Left forelimb (tissue), 1 donor: ENCODE measurements around the gene WDR20.
"Not testable (repeated sequence)": the region's sequence is repeated elsewhere in the genome, so short reads cannot be mapped to it uniquely, and the experiment has no call there.

Experiments
- DNase-seq: peaks from one replicate; pipeline ENCODE4 v3.0.0-alpha.2; 2018; ENCODE audit warnings: low spot score

Gene WDR20

DNA sequence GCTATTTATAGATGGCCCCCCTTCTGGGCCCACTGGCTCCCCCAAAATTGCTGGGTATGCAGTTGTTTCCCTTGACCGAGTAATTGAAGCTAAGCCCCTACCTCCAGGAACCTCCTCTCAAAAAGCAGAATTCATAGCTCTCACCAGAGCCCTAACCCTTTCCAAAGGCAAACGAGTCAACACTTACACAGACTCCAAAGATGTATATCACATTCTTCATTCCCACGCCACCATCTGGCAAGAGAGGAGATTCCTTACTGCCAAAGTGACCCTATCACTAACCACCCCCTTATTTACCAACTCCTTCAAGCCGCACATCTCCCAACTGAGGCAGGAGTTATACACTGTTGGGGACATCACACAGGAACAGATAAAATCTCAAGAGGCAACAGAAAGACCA lies 98.4 kb downstream of the WDR20 start:
- no peak for DNase-seq

DNA sequence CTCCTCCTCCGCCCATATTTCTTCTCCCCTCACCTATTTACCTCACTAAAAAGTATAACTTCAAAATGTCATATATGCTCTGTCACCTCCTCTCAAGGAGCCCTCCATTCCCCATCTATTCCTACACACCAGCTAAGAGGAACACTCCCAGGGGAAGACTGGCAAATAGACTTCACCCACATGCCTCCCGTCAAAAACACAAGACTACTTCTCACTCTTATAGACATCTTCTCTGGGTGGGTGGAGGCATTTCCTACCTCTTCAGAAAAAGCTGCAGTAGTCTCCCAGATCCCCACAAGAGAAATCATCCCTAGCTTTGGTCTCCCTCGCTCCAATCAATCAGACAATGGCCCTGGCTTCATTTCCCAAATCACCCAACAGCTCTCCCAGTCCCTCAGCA lies 99.1 kb downstream of the WDR20 start:
- DNase-seq: no peak

DNA sequence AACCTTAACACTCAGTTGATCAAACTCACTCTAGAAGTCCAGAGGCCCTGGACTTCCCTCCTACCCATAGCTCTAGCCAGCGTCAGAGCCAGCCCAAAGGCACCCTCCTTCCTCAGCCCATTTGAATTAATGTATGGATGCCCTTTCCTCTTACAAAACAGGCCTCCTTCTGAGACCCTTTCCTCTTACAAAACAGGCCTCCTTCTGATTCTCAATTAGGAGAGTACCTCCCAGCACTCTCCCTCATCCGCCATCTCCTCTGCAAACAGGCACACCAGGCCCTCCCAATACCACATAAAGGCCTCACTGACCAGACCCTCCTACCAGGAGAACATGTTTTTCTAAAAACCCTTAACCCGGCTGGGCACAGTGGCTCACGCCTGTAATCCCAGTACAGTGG lies 99.5 kb downstream of the WDR20 start:
- DNase-seq: no peak

DNA sequence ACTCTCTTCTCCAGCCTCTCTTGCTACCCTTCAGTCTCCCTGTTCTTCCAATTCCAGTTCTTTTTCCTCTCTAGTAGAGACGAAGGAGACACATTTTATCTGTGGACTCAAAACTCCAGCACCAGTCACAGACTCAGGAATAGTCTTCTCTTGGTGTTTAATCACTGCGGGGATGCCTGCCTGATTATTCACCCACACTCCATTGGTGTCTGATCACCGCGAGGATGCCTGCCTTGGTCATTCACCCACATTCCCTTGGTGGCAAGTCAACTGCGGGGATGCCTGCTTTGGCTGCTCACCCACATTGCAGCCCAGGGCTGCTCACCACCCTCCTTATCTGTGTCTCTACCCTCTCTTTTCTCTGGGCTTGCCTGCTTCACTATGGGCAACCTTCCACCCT lies 100.8 kb downstream of the WDR20 start:
- not testable (repeated sequence) for DNase-seq

DNA sequence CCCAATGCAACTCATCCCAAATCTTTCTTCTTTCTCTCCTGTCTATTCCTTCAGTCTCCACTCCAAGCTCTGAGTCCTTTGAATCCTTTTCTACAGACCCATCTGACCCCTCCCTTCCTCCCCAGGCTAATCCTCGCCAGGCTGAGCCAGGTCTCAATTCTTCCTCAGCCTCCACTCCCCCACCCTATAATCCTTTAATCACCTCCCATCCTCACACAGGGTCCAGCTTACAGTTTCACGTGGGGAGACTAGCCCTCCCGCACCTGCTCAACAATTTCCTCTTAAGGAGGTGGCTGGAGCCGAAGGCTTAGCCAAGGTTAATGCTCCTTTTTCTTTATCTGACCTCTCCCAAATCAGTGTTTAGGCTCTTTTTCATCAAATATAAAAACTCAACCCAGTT lies 101.5 kb downstream of the WDR20 start:
- DNase-seq: no peak

DNA sequence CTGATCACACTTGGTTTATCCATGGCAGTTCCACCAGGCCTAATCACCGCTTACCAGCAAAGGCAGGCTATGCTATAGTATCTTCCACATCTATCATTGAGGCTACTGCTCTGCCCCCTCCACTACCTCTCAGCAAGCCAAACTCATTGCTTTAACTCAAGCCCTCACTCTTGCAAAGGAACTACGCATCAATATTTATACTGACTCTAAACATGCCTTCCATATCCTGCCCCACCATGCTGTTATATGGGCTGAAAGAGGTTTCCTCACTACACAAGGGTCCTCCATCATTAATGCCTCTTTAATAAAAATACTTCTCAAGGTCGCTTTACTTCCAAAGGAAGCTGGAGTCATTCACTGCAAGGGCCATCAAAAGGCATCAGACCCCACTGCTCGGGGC lies 104.1 kb downstream of the WDR20 start:
- not testable (repeated sequence) for DNase-seq

DNA sequence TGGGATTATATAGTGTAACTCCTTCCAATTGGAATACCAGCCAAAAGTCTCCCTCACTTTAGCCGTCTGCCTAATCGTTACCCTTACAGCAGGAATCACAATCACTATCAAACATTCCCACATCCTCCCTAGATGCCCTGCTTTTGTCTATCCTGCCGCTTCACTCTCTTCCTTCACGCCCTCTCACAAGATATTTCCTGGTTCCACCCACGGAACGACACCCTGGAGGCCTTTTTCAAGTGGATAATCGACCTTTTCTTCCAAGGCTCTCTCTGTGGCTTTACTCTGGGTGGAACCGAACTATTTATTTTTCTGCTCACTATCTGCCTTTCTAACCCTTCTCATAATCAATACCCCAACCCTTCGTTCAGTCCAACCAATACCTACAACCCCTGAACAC lies 106.4 kb downstream of the WDR20 start:
- no peak for DNase-seq

DNA sequence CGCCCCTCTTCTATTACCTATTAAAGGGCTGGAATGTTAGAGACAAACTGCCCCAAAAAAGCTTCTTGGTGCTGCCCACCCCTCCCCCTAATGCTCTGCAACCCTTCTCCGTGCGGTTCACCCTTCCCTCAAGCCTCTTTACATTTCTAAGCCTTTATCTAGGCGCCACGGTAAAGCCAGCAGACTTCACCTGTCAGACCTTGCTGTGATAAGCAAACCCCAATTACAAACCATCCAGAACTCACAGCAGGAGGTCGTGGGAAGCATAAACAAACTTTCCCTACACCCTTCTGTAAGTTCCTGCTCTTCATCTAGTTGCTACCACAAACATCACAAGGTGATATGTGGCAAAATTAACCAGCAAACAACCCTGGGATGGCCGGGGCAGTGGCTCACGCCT lies 108.4 kb downstream of the WDR20 start:
- DNase-seq: no peak

DNA sequence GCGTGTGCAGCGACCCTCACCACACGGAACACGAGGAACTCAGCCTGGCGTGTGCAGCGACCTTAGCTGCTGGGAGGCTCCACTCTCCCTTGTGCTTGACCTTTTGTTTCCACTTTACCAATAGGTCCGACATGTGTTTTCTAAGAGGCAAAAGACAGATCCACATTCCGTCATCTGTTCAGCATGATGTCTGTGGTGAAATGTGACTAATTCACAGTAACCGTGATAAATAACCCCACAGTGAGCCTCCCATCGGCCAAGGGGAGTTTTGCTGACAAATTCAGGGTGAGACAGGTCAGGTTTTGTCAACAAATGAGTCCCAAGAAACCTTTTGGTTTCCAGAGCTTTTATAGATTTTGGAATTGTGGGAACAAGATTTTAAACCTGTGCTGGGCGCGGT lies 109.3 kb downstream of the WDR20 start:
- DNase-seq: no peak

DNA sequence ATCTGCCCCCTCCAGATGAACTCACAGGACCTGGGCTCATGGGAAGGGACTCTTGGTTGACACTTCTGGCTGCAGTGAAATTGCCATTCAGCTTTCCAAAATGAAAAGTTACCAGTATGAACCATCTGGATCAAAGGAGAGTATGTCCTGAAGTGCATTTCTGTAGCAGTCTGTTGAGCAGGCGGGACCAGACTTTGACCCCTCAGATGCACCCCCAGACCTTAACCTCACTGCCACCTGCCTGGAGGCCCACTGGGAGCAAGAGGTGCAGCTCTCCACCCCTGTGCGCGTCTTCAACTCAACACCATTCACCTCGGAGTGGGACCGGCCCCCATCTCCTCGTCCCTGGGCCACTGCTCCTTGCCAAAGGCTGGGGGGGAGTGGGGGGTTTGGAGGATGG lies 110.3 kb downstream of the WDR20 start:
- no peak for DNase-seq

DNA sequence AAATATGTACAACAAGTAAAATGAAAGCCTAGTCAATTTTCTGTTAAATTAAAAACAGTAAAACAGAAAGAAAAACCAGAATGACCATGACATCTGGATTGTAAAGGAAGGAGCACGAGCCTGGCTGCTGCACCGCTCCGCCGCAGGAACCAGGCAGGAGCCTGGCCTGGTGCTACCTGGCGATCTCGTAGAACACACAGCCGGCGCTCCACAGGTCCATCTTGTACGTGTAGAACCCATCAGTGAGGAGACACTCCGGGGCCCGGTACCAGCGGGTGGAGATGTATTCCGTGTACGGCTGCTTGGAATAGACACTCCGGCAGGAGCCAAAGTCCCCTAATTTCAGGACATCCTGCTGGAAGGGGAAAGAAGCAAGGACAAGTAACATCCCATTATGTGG lies 110.9 kb downstream of the WDR20 start:
- DNase-seq: no peak

DNA sequence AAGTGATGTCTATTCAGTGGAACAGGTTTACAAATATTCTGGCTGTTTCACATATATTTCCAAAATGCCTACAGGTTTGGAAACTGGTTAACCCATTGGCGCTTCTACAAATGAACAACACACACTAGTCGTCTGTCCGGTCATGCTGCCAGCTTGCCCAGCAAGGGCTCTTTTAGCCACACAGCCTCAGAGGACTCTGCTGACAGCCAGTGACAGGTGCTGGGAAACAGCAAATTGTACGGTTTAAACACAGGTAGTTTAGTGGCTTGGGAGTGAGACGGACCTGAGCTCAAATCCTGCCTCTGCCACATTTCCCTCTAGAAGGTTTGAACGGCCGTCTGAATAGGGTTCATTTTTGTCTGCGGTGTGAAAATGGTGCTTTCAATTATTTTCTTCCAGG lies 111.5 kb downstream of the WDR20 start:
- DNase-seq: no peak

DNA sequence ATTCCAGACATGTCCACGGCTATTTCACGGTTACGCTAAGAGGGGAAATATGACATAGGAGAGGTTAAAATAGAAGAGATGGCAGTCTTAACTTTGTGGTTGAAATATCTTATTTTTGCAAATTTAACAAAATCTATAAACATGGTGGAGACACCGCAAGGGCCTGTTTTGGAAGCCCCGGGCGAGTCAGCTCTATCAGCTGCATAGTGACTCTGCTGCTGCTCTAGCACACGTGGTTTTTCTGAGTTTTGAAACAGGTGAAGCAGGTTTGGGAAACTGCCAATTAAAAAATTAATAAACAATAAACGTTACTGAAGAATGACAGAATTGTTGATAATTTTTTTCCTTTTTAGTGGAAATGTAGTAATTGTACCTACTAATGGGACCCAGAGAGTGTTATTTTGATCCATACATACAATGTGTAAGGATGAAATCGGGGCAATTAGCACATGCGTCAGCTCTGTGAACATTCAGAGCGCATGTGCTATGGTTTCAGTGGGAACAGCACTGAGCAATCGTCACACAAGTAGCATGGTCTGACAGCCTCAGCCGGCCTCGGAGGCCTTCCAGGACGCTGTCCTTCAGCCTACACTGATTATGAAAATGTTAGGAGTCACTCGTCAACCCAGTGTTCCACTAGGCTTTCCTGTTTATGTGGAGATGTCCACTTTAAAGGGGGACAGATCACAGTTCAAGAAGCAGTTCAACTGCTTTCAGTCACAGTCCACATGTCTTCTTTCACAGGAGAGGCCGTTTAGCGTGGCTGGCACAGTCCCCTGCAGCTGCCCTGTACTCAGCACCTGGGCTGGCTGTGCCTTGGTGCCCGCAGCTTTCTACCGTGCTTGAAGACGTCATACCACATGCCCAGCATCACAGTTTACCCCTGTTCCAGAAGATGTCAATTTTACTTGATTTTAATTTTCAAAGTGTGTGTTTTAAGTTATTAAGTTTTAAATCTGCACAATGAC lies 113.4 kb downstream of the WDR20 start:
- DNase-seq: no peak

DNA sequence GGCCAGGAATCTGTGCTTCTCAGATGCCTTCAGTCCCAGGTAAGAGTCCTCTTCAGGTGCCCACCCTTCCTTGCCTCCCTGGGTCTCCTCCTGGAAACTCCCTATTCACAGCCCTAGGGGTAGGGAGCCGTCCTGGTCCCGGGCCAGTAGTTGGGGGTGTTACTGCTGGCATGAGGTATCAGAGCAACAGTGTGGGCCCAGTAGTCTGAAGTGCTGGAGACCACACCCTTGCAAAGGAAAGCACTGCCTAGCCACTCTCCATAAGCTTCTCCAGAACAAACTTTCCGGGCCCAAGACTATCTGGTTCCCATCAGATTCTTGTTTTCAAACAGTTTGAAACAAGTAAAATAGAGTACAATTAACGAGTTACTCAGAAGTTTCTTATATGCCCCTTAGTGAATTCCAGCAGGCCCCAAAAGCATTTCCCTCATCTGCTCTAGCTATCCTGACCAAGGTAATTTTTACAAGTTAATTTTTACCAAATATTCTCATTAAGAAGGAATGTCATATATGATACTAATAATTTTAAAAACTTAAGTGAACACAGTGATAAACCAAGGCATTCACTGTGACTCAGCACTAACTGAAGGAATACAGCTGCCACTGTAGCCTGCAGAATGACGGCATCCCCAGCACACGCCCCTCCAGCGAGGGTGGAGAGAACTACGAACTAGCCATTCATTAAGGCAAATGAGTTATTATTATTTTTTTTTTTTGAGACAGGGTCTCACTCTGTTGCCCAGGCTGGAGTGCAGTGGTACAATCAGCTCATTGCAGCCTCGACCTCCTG lies 115.9 kb downstream of the WDR20 start:
- DNase-seq: no peak

DNA sequence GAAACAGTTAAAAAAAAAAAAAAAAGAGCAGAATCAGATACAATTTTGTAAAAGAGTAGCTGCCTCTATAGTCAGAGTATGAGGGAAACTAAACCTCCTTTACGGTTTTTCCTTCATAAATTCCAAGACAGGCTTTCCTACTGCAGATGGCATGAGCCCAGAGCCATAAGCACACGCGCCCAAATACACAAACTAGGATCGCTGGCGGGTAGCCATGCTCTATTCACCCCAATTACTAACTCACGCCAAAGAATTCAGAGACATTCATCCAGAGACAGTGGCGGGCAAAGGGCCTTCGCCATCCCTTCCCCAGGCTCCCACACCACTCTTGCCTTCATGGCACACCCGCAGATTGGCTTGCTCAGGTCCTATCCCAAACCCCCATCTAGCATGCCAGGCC lies 117.0 kb downstream of the WDR20 start:
- no peak for DNase-seq

DNA sequence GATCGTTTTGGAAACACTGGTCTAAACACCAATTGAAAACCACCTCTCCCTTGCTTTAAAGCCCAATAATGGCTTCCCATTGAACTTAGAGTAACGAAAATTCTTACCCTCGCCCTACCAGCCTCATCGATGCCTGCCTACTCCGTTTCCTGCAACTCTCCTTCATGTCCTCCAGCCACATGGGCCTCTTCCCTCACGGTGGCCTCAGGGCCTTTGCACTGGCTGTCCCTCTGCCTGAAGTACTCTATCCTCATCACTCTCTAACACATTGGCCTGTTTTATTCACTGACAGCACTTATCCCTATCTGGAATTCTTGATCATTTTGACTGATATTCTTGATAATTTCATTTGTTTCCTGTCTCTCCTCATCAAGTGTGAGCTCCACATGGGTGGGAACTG lies 118.4 kb downstream of the WDR20 start:
- no peak for DNase-seq
